Measurements from ENCODE around the gene TXNDC11.

GRCh38 chr16:11752856-11753255 is 10.2 kb upstream of the TXNDC11 start:
- no peak for TF ChIP-seq CTCF (conservative IDR thresholded peaks at IDR 0.05)
- TF ChIP-seq EZH2 (IDR thresholded peaks at IDR 0.05; ENCODE audit: low read depth) = no peak

Measured in PC-9 (cell line).